H1 (cell line): ENCODE measurements around the gene TRABD2B. TPM values are rescaled to one million over a fixed set of nuclear protein-coding genes. Genes with fewer than 3 reads are reported as not detected.

Source experiments
- CTCF ChIA-PET: fragments of 300-600 bp; sonication (Branson Sonifier 250); formaldehyde crosslinking; loops from one replicate; lab custom pipeline; 2021; ENCODE audit not compliant: partially characterized antibody; lab: Charles Lee
- POLR2A ChIA-PET: fragments of 300-600 bp; sonication (Branson Sonifier 250); formaldehyde crosslinking; loops from one replicate; lab custom pipeline; 2021; ENCODE audit warnings: inconsistent platforms; ENCODE audit not compliant: partially characterized antibody; lab: Charles Lee
- DNase-seq, 2 experiments: peaks; one replicate each; pipeline versions ENCODE4 v3.0.0 to v3.0.0-alpha.2; 2010 to 2022; ENCODE audit warnings: low spot score in 2 of 2, low read depth in 1 of 2, mixed read lengths in 1 of 2
- FAIRE-seq: peaks from 2 replicates; lab custom pipeline; 2011; peaks lifted over from hg19 to GRCh38; lab: Jason Lieb, UNC
- H2AFZ ChIP-seq: 2 replicates; pipeline ENCODE4 v1.8.1; 2012; ENCODE audit warnings: low read length, inconsistent platforms
- H2AK5ac ChIP-seq: 2 replicates; pipeline ENCODE4 v1.6.1; 2013; ENCODE audit warnings: low read depth, low read length
- H2BK120ac ChIP-seq: replicated peaks from 2 replicates; pipeline ENCODE3; 2013; ENCODE audit warnings: low read depth, low read length, inconsistent platforms
- H2BK12ac ChIP-seq: 2 replicates; pipeline ENCODE4 v1.6.1; 2013; ENCODE audit warnings: low read depth, low read length
- H2BK15ac ChIP-seq: 2 replicates; pipeline ENCODE4 v1.6.1; 2013; ENCODE audit warnings: low read length
- H2BK20ac ChIP-seq: 2 replicates; pipeline ENCODE4 v1.6.1; 2013; ENCODE audit warnings: low read length
- H2BK5ac ChIP-seq: 2 replicates; pipeline ENCODE4 v1.6.1; 2013; ENCODE audit warnings: low read depth, low read length
- H3K14ac ChIP-seq: 2 replicates; pipeline ENCODE4 v1.6.1; 2013; ENCODE audit warnings: inconsistent platforms; ENCODE audit not compliant: insufficient read length
- H3K18ac ChIP-seq: 2 replicates; pipeline ENCODE4 v1.6.1; 2013; ENCODE audit warnings: low read length; ENCODE audit errors: extremely low read depth
- H3K23ac ChIP-seq: 2 replicates; pipeline ENCODE4 v1.6.1; 2013; ENCODE audit warnings: inconsistent platforms; ENCODE audit not compliant: insufficient read length
- H3K23me2 ChIP-seq: 2 replicates; pipeline ENCODE4 v1.6.1; 2013; ENCODE audit warnings: low read depth, low read length
- H3K27ac ChIP-seq: 2 replicates; pipeline ENCODE4 v1.6.1; 2011; ENCODE audit warnings: low read depth, low read length, inconsistent platforms
- H3K27me3 ChIP-seq, 4 experiments: replicated peaks in 1 of 4; 1 replicate in 1 of 4; 2 replicates in 3 of 4; pipeline versions ENCODE4 v1.6.1 to v1.8.1; 2011 to 2013; ENCODE audit warnings: low read length in 3 of 4, mild to moderate bottlenecking in 3 of 4, inconsistent platforms in 2 of 4, mixed read lengths in 2 of 4, moderate library complexity in 1 of 4; ENCODE audit not compliant: control insufficient read depth in 3 of 4, insufficient read depth in 3 of 4; ENCODE audit errors: extremely low read depth in 1 of 4
- H3K36me3 ChIP-seq, 4 experiments: 2 replicates each; pipeline versions ENCODE4 v1.6.1 to v1.8.1; 2011 to 2013; ENCODE audit warnings: mild to moderate bottlenecking in 4 of 4, low read length in 3 of 4, moderate library complexity in 2 of 4, control low read depth in 1 of 4, inconsistent platforms in 1 of 4; ENCODE audit not compliant: insufficient read depth in 4 of 4, control insufficient read depth in 2 of 4
- H3K4ac ChIP-seq: replicated peaks from 2 replicates; pipeline ENCODE3; 2013; ENCODE audit warnings: low read length, low read depth, mixed read lengths, inconsistent platforms; ENCODE audit not compliant: insufficient read length
- H3K4me1 ChIP-seq, 4 experiments: replicated peaks in 1 of 4; 1 replicate in 1 of 4; 2 replicates in 3 of 4; pipeline versions ENCODE4 v1.6.1 to v1.8.1; 2011 to 2013; ENCODE audit warnings: low read length in 3 of 4, inconsistent platforms in 2 of 4, mixed read lengths in 1 of 4; ENCODE audit not compliant: insufficient read depth in 4 of 4, control insufficient read depth in 3 of 4
- H3K4me2 ChIP-seq, 2 experiments: 2 replicates each; pipeline versions ENCODE4 v1.6.1 to v1.8.1; 2011 to 2013; ENCODE audit warnings: low read depth in 2 of 2, low read length in 2 of 2, control low read depth in 1 of 2, inconsistent platforms in 1 of 2, mild to moderate bottlenecking in 1 of 2; ENCODE audit not compliant: insufficient read depth in 1 of 2
- H3K4me3 ChIP-seq, 4 experiments: fragments of 200-600, 300-600 bp in 1 of 4; sonication (generic), shearing (Covaris generic), sonication (Bioruptor Twin) in 1 of 4; 2 replicates each; pipeline versions ENCODE4 v1.5.1 to v1.8.1; 2011 to 2016; ENCODE audit warnings: low read length in 4 of 4, low read depth in 3 of 4, control low read depth in 2 of 4, inconsistent platforms in 2 of 4, mild to moderate bottlenecking in 2 of 4, mixed read lengths in 1 of 4, moderate library complexity in 1 of 4; ENCODE audit not compliant: insufficient read depth in 2 of 4; ENCODE audit errors: extremely low read depth in 1 of 4
- H3K56ac ChIP-seq: replicated peaks from 2 replicates; pipeline ENCODE3; 2013; ENCODE audit warnings: low read depth, mild to moderate bottlenecking, mixed read lengths, low read length, inconsistent platforms; ENCODE audit not compliant: insufficient read length
- H3K79me1 ChIP-seq: 2 replicates; pipeline ENCODE4 v1.6.1; 2013; ENCODE audit warnings: low read depth, low read length, control low read depth
- H3K79me2 ChIP-seq, 2 experiments: 2 replicates each; pipeline versions ENCODE4 v1.6.1 to v1.8.1; 2012 to 2013; ENCODE audit warnings: low read length in 2 of 2, mild to moderate bottlenecking in 2 of 2, inconsistent platforms in 1 of 2; ENCODE audit not compliant: insufficient read depth in 2 of 2, control insufficient read depth in 1 of 2
- H3K9ac ChIP-seq, 4 experiments: replicated peaks in 1 of 4; 1 replicate in 1 of 4; 2 replicates in 3 of 4; pipeline versions ENCODE4 v1.6.1 to v1.8.1; 2011 to 2013; ENCODE audit warnings: low read depth in 3 of 4, low read length in 3 of 4, control low read depth in 2 of 4, mild to moderate bottlenecking in 2 of 4, moderate library complexity in 2 of 4, inconsistent platforms in 1 of 4; ENCODE audit errors: extremely low read depth in 1 of 4
- H3K9me3 ChIP-seq, 2 experiments: 2 replicates each; pipeline versions ENCODE4 v1.6.1 to v1.8.1; 2012 to 2013; ENCODE audit warnings: mild to moderate bottlenecking in 2 of 2, moderate library complexity in 2 of 2, control low read depth in 1 of 2, inconsistent platforms in 1 of 2, low read depth in 1 of 2, low read length in 1 of 2, mixed read lengths in 1 of 2; ENCODE audit not compliant: insufficient read depth in 2 of 2
- H4K20me1 ChIP-seq, 2 experiments: replicated peaks in 1 of 2; 2 replicates each; pipeline versions ENCODE3 to v1.8.1; 2011 to 2013; ENCODE audit warnings: inconsistent platforms in 2 of 2, low read length in 2 of 2, mild to moderate bottlenecking in 1 of 2; ENCODE audit not compliant: insufficient read depth in 2 of 2, control insufficient read depth in 1 of 2
- H4K5ac ChIP-seq: 2 replicates; pipeline ENCODE4 v1.6.1; 2013; ENCODE audit warnings: low read length, low read depth, mixed read lengths, inconsistent platforms; ENCODE audit not compliant: insufficient read length
- H4K8ac ChIP-seq: 2 replicates; pipeline ENCODE4 v1.8.0; 2013; ENCODE audit warnings: mild to moderate bottlenecking, moderate library complexity, low read length, inconsistent platforms; ENCODE audit not compliant: insufficient read depth; ENCODE audit errors: extremely low read depth
- H4K91ac ChIP-seq: replicated peaks from 2 replicates; pipeline ENCODE3; 2013; ENCODE audit warnings: low read length, mixed read lengths, inconsistent platforms; ENCODE audit not compliant: insufficient read length
- EGR1 ChIP-seq: IDR thresholded peaks from 2 replicates; pipeline ENCODE4 v1.6.1; 2011; ENCODE audit warnings: low read depth, low read length, borderline replicate concordance
- JUND ChIP-seq: IDR thresholded peaks from 2 replicates; pipeline ENCODE4 v1.6.1; 2011; ENCODE audit warnings: mild to moderate bottlenecking, improper control_type of control experiment, low read length
- RBBP5 ChIP-seq: IDR thresholded peaks from 2 replicates; pipeline ENCODE4 v1.7.1; 2012; ENCODE audit warnings: low read depth, mild to moderate bottlenecking, inconsistent platforms, low read length, moderate library complexity, borderline replicate concordance
- SIRT6 ChIP-seq: IDR thresholded peaks from one replicate; pipeline ENCODE4 v1.7.1; 2012; ENCODE audit warnings: low read length, inconsistent platforms
- WGBS, 2 experiments: shearing (Covaris generic) in 1 of 2; methylation state at CpG; one replicate each; pipeline versions ENCODE4 v1.1.6 to v1.1.7; 2013 to 2015; ENCODE audit warnings: low lambda C conversion rate in 2 of 2, mixed read lengths in 2 of 2, inconsistent platforms in 1 of 2, low coverage in 1 of 2, missing lambda C conversion rate in 1 of 2; ENCODE audit not compliant: insufficient replicate concordance in 2 of 2, insufficient coverage in 1 of 2, insufficient read length in 1 of 2; ENCODE audit errors: extremely low coverage in 1 of 2, missing lambda C conversion rate in 1 of 2; 5-methylcytosine and 5-hydroxymethylcytosine counted together
- polyA plus RNA-seq, 7 experiments: library from polyadenylated mRNA; depleted of rRNA in 3 of 7; stranded (reverse) in 5 of 7; unstranded in 2 of 7; fragments of >200 nt in 5 of 7; fragments of 200-250 nt in 2 of 7; gene quantifications; 1 replicate in 5 of 7; 2 replicates in 1 of 7; 4 replicates in 1 of 7; pipeline versions ENCODE4 v1.2.1 to v1.2.3, GENCODE V29; 2011 to 2013; ENCODE audit warnings: missing spikeins in 2 of 7, mixed read lengths in 2 of 7
- total RNA-seq: library from RNA; stranded (reverse); fragmentation: NEBNext Ultra II Directional; extraction: Animal tissue kit (Norgen Biotek cat#: 25700); gene quantifications from 2 replicates; pipeline ENCODE4 v1.2.1, GENCODE V29; 2021

The TRABD2B gene
- total and polyA plus RNA-seq, 2 of the 8 experiments (the other 6 are each of a cell fraction or from before 2014, with no cell fraction given) = 0.95 to 3.4 TPM

DNA sequence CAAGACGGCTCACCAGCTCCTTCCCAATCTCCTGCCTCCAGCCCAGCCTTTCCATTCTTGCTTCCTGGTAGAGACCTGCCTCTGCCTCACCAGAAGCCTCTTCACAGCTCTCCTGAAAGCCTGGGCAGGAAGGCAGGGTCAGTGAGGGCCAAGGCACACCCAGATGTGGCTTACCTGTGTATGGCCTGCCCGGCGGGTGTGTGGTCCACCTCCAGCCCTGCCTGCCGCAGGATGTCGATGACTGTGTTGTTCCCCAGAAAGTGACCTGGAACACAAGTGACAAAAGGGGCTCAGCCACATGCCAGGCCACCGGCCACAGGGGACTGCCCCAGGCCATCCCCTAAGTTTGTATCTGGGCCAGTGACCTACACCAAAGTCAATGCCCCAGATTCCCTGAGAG is 218.9 kb downstream of the TRABD2B start:
- DNase-seq = no peak
- H3K23ac ChIP-seq = no peak overlapping the region
- H3K27me3 ChIP-seq = no peaks in the 10 kb centered on the region
- H3K36me3 ChIP-seq = no peaks in the 10 kb centered on the region
- no peaks in the 10 kb centered on the region for H3K79me2 ChIP-seq
- H2AFZ ChIP-seq = no peak overlapping the region
- H2BK5ac ChIP-seq = no peak overlapping the region
- H2BK20ac ChIP-seq = no peak overlapping the region
- H3K9me3 ChIP-seq = no peaks in the 10 kb centered on the region
- no peak overlapping the region; the same call in 1 of the 2 replicates for H2BK15ac ChIP-seq
- TF ChIP-seq JUND (no peak), RBBP5 (no peak), SIRT6 (no peak), EGR1 (no peak)
- no peak overlapping the region for H2BK120ac ChIP-seq
- no peak overlapping the region for H3K27ac ChIP-seq
- H4K8ac ChIP-seq = no peak overlapping the region
- no peaks in the 10 kb centered on the region for H3K79me1 ChIP-seq
- H4K5ac ChIP-seq = no peak overlapping the region
- no peak for FAIRE-seq
- no peak overlapping the region for H2AK5ac ChIP-seq
- no peak overlapping the region for H3K4me3 ChIP-seq
- H3K18ac ChIP-seq = no peak overlapping the region
- no peak overlapping the region for H2BK12ac ChIP-seq
- H4K20me1 ChIP-seq = no peaks in the 10 kb centered on the region
- ChIA-PET POLR2A (interaction anchor here (1.0 kb wide), 1 partner anchor 19 kb away, joined by 3 read pairs; no protein-coding TSS in a partner anchor), CTCF (interaction anchor here (0.6 to 4.4 kb wide), 7 partner anchors 8 to 1840 kb away, joined by 3 to 30 read pairs (median 3); no protein-coding TSS in a partner anchor)
- WGBS, 2 experiments = 89% methylated on average over 6 of the region's 6 CpGs; no CpG with 5 or more reads in 1 of the 2 experiments
- peaks cover 0 to 17% (median 5%) of the 10 kb centered on the region in 4 experiments; a peak in 6 of 7 replicates for H3K4me1 ChIP-seq
- no peak overlapping the region for H3K9ac ChIP-seq
- H4K91ac ChIP-seq = peak overlapping the region; percentile 34
- H3K4ac ChIP-seq = no peak overlapping the region
- no peak overlapping the region for H3K56ac ChIP-seq
- H3K4me2 ChIP-seq = no peak overlapping the region
- H3K14ac ChIP-seq = no peak overlapping the region
- H3K23me2 ChIP-seq = no peaks in the 10 kb centered on the region
